Measurements from ENCODE around the gene CORO2B. TPM values are rescaled to one million over a fixed set of nuclear protein-coding genes. Genes with fewer than 3 reads are reported as not detected.

The CORO2B gene
- total RNA-seq, 1 donor from 2014 or later = 1.0 TPM

- Histone ChIP-seq H3K4me3 (ENCODE audit: low read length in 3 of 3) (no peak overlapping the region), H3K9me3 (ENCODE audit: control insufficient read depth in 3 of 3, low read length in 3 of 3) (no peaks in the 10 kb centered on the region), H3K9ac (ENCODE audit: low read depth in 1 of 3, low read length in 3 of 3) (no peak overlapping the region), H3K27me3 (ENCODE audit: control insufficient read depth in 3 of 3, insufficient read depth in 3 of 3, low read length in 3 of 3) (peaks cover 0 to 2% (median 0%) of the 10 kb centered on the region in 3 donors), H3K36me3 (ENCODE audit: control insufficient read depth in 3 of 3, insufficient read depth in 3 of 3, low read length in 3 of 3) (no peaks in the 10 kb centered on the region), H3K27ac (ENCODE audit: low read depth, low read length) (no peak overlapping the region), H3K4me1 (ENCODE audit: control insufficient read depth in 3 of 3, insufficient read depth in 3 of 3, low read length in 3 of 3) (peaks cover 36 to 51% (median 42%) of the 10 kb centered on the region in 3 donors)
Measured at GRCh38 chr15:68631601-68632051, 52.8 kb downstream of the CORO2B start.

- H3K27me3 ChIP-seq (ENCODE audit: control insufficient read depth in 3 of 3, insufficient read depth in 3 of 3, low read length in 3 of 3) = no peaks in the 10 kb centered on the region
- no peaks in the 10 kb centered on the region for H3K9me3 ChIP-seq (ENCODE audit: control insufficient read depth in 3 of 3, low read length in 3 of 3)
- no peak overlapping the region for H3K4me3 ChIP-seq (ENCODE audit: low read length in 3 of 3)
- no peak overlapping the region for H3K27ac ChIP-seq (ENCODE audit: low read depth, low read length)
- no peak overlapping the region for H3K9ac ChIP-seq (ENCODE audit: low read depth in 1 of 3, low read length in 3 of 3)
- H3K36me3 ChIP-seq (ENCODE audit: control insufficient read depth in 3 of 3, insufficient read depth in 3 of 3, low read length in 3 of 3) = no peaks in the 10 kb centered on the region
- peaks cover 37 to 54% (median 44%) of the 10 kb centered on the region in 3 donors for H3K4me1 ChIP-seq (ENCODE audit: control insufficient read depth in 3 of 3, insufficient read depth in 3 of 3, low read length in 3 of 3)
Measured at GRCh38 chr15:68632101-68632500, 53.3 kb downstream of the CORO2B start.

- Histone ChIP-seq H3K9me3 (ENCODE audit: control insufficient read depth in 3 of 3, low read length in 3 of 3) (no peaks in the 10 kb centered on the region), H3K4me1 (ENCODE audit: control insufficient read depth in 3 of 3, insufficient read depth in 3 of 3, low read length in 3 of 3) (peaks cover 49 to 64% (median 54%) of the 10 kb centered on the region in 3 donors), H3K4me3 (ENCODE audit: low read length in 3 of 3) (no peak overlapping the region), H3K36me3 (ENCODE audit: control insufficient read depth in 3 of 3, insufficient read depth in 3 of 3, low read length in 3 of 3) (no peaks in the 10 kb centered on the region), H3K27me3 (ENCODE audit: control insufficient read depth in 3 of 3, insufficient read depth in 3 of 3, low read length in 3 of 3) (no peaks in the 10 kb centered on the region), H3K27ac (ENCODE audit: low read depth, low read length) (no peak overlapping the region), H3K9ac (ENCODE audit: low read depth in 1 of 3, low read length in 3 of 3) (peak overlapping the region in 1 of 3 donors; percentile 13)
Measured at GRCh38 chr15:68633231-68634121, 54.7 kb downstream of the CORO2B start.

GRCh38 chr15:68634122-68634482 is 55.3 kb downstream of the CORO2B start:
- Histone ChIP-seq H3K4me3 (ENCODE audit: low read length in 3 of 3) (no peak overlapping the region), H3K4me1 (ENCODE audit: control insufficient read depth in 3 of 3, insufficient read depth in 3 of 3, low read length in 3 of 3) (peaks cover 56 to 64% (median 59%) of the 10 kb centered on the region in 3 donors), H3K9ac (ENCODE audit: low read depth in 1 of 3, low read length in 3 of 3) (peak overlapping the region in 1 of 3 donors; percentile 13), H3K9me3 (ENCODE audit: control insufficient read depth in 3 of 3, low read length in 3 of 3) (no peaks in the 10 kb centered on the region), H3K27me3 (ENCODE audit: control insufficient read depth in 3 of 3, insufficient read depth in 3 of 3, low read length in 3 of 3) (no peaks in the 10 kb centered on the region), H3K36me3 (ENCODE audit: control insufficient read depth in 3 of 3, insufficient read depth in 3 of 3, low read length in 3 of 3) (no peaks in the 10 kb centered on the region), H3K27ac (ENCODE audit: low read depth, low read length) (no peak overlapping the region)

GRCh38 chr15:68634531-68634930 is 55.7 kb downstream of the CORO2B start:
- Histone ChIP-seq H3K36me3 (ENCODE audit: control insufficient read depth in 3 of 3, insufficient read depth in 3 of 3, low read length in 3 of 3) (no peaks in the 10 kb centered on the region), H3K27me3 (ENCODE audit: control insufficient read depth in 3 of 3, insufficient read depth in 3 of 3, low read length in 3 of 3) (no peaks in the 10 kb centered on the region), H3K9ac (ENCODE audit: low read depth in 1 of 3, low read length in 3 of 3) (peak overlapping the region in 1 of 3 donors; percentile 12), H3K4me3 (ENCODE audit: low read length in 3 of 3) (no peak overlapping the region), H3K9me3 (ENCODE audit: control insufficient read depth in 3 of 3, low read length in 3 of 3) (no peaks in the 10 kb centered on the region), H3K27ac (ENCODE audit: low read depth, low read length) (no peak overlapping the region), H3K4me1 (ENCODE audit: control insufficient read depth in 3 of 3, insufficient read depth in 3 of 3, low read length in 3 of 3) (peaks cover 53 to 60% (median 57%) of the 10 kb centered on the region in 3 donors)

- Histone ChIP-seq H3K4me1 (ENCODE audit: control insufficient read depth in 3 of 3, insufficient read depth in 3 of 3, low read length in 3 of 3) (peaks cover 51 to 59% (median 56%) of the 10 kb centered on the region in 3 donors), H3K36me3 (ENCODE audit: control insufficient read depth in 3 of 3, insufficient read depth in 3 of 3, low read length in 3 of 3) (no peaks in the 10 kb centered on the region), H3K9me3 (ENCODE audit: control insufficient read depth in 3 of 3, low read length in 3 of 3) (no peaks in the 10 kb centered on the region), H3K9ac (ENCODE audit: low read depth in 1 of 3, low read length in 3 of 3) (peak overlapping the region in 1 of 3 donors; percentile 47), H3K4me3 (ENCODE audit: low read length in 3 of 3) (peak overlapping the region in 1 of 3 donors; percentile 22), H3K27ac (ENCODE audit: low read depth, low read length) (no peak overlapping the region), H3K27me3 (ENCODE audit: control insufficient read depth in 3 of 3, insufficient read depth in 3 of 3, low read length in 3 of 3) (no peaks in the 10 kb centered on the region)
Measured at GRCh38 chr15:68635141-68635540, 56.3 kb downstream of the CORO2B start.

GRCh38 chr15:68636256-68636655 is 57.5 kb downstream of the CORO2B start:
- no peaks in the 10 kb centered on the region for H3K36me3 ChIP-seq (ENCODE audit: control insufficient read depth in 3 of 3, insufficient read depth in 3 of 3, low read length in 3 of 3)
- H3K4me1 ChIP-seq (ENCODE audit: control insufficient read depth in 3 of 3, insufficient read depth in 3 of 3, low read length in 3 of 3) = peaks cover 56 to 63% (median 60%) of the 10 kb centered on the region in 3 donors
- no peak overlapping the region for H3K9ac ChIP-seq (ENCODE audit: low read depth in 1 of 3, low read length in 3 of 3)
- H3K27ac ChIP-seq (ENCODE audit: low read depth, low read length) = no peak overlapping the region
- no peaks in the 10 kb centered on the region for H3K9me3 ChIP-seq (ENCODE audit: control insufficient read depth in 3 of 3, low read length in 3 of 3)
- H3K27me3 ChIP-seq (ENCODE audit: control insufficient read depth in 3 of 3, insufficient read depth in 3 of 3, low read length in 3 of 3) = no peaks in the 10 kb centered on the region
- H3K4me3 ChIP-seq (ENCODE audit: low read length in 3 of 3) = no peak overlapping the region

GRCh38 chr15:68637767-68638404 is 59.1 kb downstream of the CORO2B start:
- Histone ChIP-seq H3K27me3 (ENCODE audit: control insufficient read depth in 3 of 3, insufficient read depth in 3 of 3, low read length in 3 of 3) (no peaks in the 10 kb centered on the region), H3K4me3 (ENCODE audit: low read length in 3 of 3) (no peak overlapping the region), H3K9me3 (ENCODE audit: control insufficient read depth in 3 of 3, low read length in 3 of 3) (no peaks in the 10 kb centered on the region), H3K9ac (ENCODE audit: low read depth in 1 of 3, low read length in 3 of 3) (no peak overlapping the region), H3K4me1 (ENCODE audit: control insufficient read depth in 3 of 3, insufficient read depth in 3 of 3, low read length in 3 of 3) (peaks cover 56 to 61% (median 60%) of the 10 kb centered on the region in 3 donors), H3K36me3 (ENCODE audit: control insufficient read depth in 3 of 3, insufficient read depth in 3 of 3, low read length in 3 of 3) (no peaks in the 10 kb centered on the region), H3K27ac (ENCODE audit: low read depth, low read length) (no peak overlapping the region)

GRCh38 chr15:68638953-68639515 is 60.2 kb downstream of the CORO2B start:
- peaks cover 49 to 62% (median 51%) of the 10 kb centered on the region in 3 donors for H3K4me1 ChIP-seq (ENCODE audit: control insufficient read depth in 3 of 3, insufficient read depth in 3 of 3, low read length in 3 of 3)
- H3K27ac ChIP-seq (ENCODE audit: low read depth, low read length) = peak overlapping the region; percentile 38
- H3K9ac ChIP-seq (ENCODE audit: low read depth in 1 of 3, low read length in 3 of 3) = no peak overlapping the region

More at GRCh38 chr15:68638953-68639515, 60.2 kb downstream of the CORO2B start:
- Histone ChIP-seq H3K36me3 (ENCODE audit: control insufficient read depth in 3 of 3, insufficient read depth in 3 of 3, low read length in 3 of 3) (no peaks in the 10 kb centered on the region), H3K9me3 (ENCODE audit: control insufficient read depth in 3 of 3, low read length in 3 of 3) (no peaks in the 10 kb centered on the region), H3K27me3 (ENCODE audit: control insufficient read depth in 3 of 3, insufficient read depth in 3 of 3, low read length in 3 of 3) (no peaks in the 10 kb centered on the region), H3K4me3 (ENCODE audit: low read length in 3 of 3) (no peak overlapping the region)
